Activated B cell treated with CpG ODN at 0.5 μM for 24 hours (primary cell): Measurements from ENCODE around the gene SLC25A1. TPM values are rescaled to one million over a fixed set of nuclear protein-coding genes. Genes with fewer than 3 reads are reported as not detected.

Experiments
- ATAC-seq: fragments of 200-7000 bp; cut with Tn5 transposase; one replicate; pipeline ENCODE4 v1.10.0; 2021; ENCODE audit warnings: low read depth, mild to moderate bottlenecking, moderate library complexity
- CTCF ChIA-PET: fragments of 350-600 bp; sonication (Branson Sonifier 250); formaldehyde crosslinking; loops from one replicate; lab custom pipeline; 2021; ENCODE audit warnings: antibody characterized with exemption; lab: Charles Lee
- POLR2A ChIA-PET: fragments of 350-600 bp; sonication (Branson Sonifier 250); formaldehyde crosslinking; loops from one replicate; lab custom pipeline; 2021; ENCODE audit warnings: antibody characterized with exemption; lab: Charles Lee
- DNase-seq: peaks from one replicate; pipeline ENCODE4 v3.0.0; 2022
- H3K27ac Mint-ChIP-seq: one replicate; pipeline ENCODE4 v1.8.0; 2020; ENCODE audit warnings: mixed read lengths
- H3K27me3 Mint-ChIP-seq: one replicate; pipeline ENCODE4 v1.8.0; 2021; ENCODE audit warnings: mixed read lengths
- H3K36me3 Mint-ChIP-seq: one replicate; pipeline ENCODE4 v1.8.0; 2021; ENCODE audit warnings: low read depth, mixed read lengths
- H3K4me1 Mint-ChIP-seq: one replicate; pipeline ENCODE4 v1.8.0; 2021; ENCODE audit warnings: mixed read lengths
- H3K4me3 Mint-ChIP-seq: one replicate; pipeline ENCODE4 v1.8.0; 2020; ENCODE audit warnings: mild to moderate bottlenecking, mixed read lengths
- H3K9me3 Mint-ChIP-seq: one replicate; pipeline ENCODE4 v1.8.0; 2020; ENCODE audit warnings: mixed read lengths
- CTCF ChIP-seq: fragments of 200-600 bp; IDR thresholded peaks from one replicate; pipeline ENCODE4 v1.8.0; 2022; ENCODE audit warnings: antibody characterized with exemption, mild to moderate bottlenecking
- intact Hi-C: fragments of 100-400 bp; cut with micrococcal nuclease; formaldehyde crosslinking; loops from one replicate; pipeline ENCODE4 v1.15.1; 2024
- total RNA-seq: library from RNA; stranded (reverse); gene quantifications from 2 replicates; pipeline ENCODE4 v1.2.3, GENCODE V29; 2022

Gene SLC25A1
- total RNA-seq, 1 donor from 2014 or later: 44.2 TPM

GRCh38 chr22:19132693-19133400 lies 45.7 kb downstream of the SLC25A1 start:
- intact Hi-C loops: no loop called here
- ATAC-seq: no peak
- no peak overlapping the region for H3K27ac Mint-ChIP-seq
- no peaks in the 10 kb centered on the region for H3K9me3 Mint-ChIP-seq
- H3K27me3 Mint-ChIP-seq: no peaks in the 10 kb centered on the region
- H3K36me3 Mint-ChIP-seq: peaks cover 62% of the 10 kb centered on the region
- DNase-seq: no peak
- H3K4me3 Mint-ChIP-seq: no peak overlapping the region
- POLR2A ChIA-PET: no interaction called here
- TF ChIP-seq CTCF: no peak
- no peaks in the 10 kb centered on the region for H3K4me1 Mint-ChIP-seq
- CTCF ChIA-PET: no interaction called here

- DNase-seq (no peak), ATAC-seq (no peak)
- Mint-ChIP-seq H3K27me3 (no peaks in the 10 kb centered on the region), H3K4me3 (no peak overlapping the region), H3K4me1 (no peaks in the 10 kb centered on the region), H3K36me3 (peaks cover 55% of the 10 kb centered on the region), H3K9me3 (no peaks in the 10 kb centered on the region), H3K27ac (no peak overlapping the region)
- POLR2A ChIA-PET: no interaction called here
- CTCF ChIA-PET: no interaction called here
- intact Hi-C loops: no loop called here
- no peak for TF ChIP-seq CTCF
Observed at GRCh38 chr22:19132153-19132552, 46.4 kb downstream of the SLC25A1 start.

GRCh38 chr22:19131685-19132015 lies 46.9 kb downstream of the SLC25A1 start:
- H3K36me3 Mint-ChIP-seq: peaks cover 50% of the 10 kb centered on the region
- POLR2A ChIA-PET: no interaction called here
- H3K4me3 Mint-ChIP-seq: no peak overlapping the region
- no peak for DNase-seq
- TF ChIP-seq CTCF: no peak
- intact Hi-C loops: no loop called here
- H3K27ac Mint-ChIP-seq: no peak overlapping the region
- no peaks in the 10 kb centered on the region for H3K9me3 Mint-ChIP-seq
- no peaks in the 10 kb centered on the region for H3K4me1 Mint-ChIP-seq
- no peaks in the 10 kb centered on the region for H3K27me3 Mint-ChIP-seq
- no peak for ATAC-seq
- CTCF ChIA-PET: no interaction called here

- Mint-ChIP-seq H3K36me3 (peaks cover 45% of the 10 kb centered on the region), H3K27ac (no peak within 1 kb of the TSS), H3K9me3 (no peaks in the 10 kb centered on the region), H3K27me3 (no peaks in the 10 kb centered on the region), H3K4me1 (no peaks in the 10 kb centered on the region), H3K4me3 (no peak within 1 kb of the TSS)
- DNase-seq (no peak), ATAC-seq (no peak)
- no peak for TF ChIP-seq CTCF
- ChIA-PET POLR2A (no interaction called here), CTCF (no interaction called here)
- intact Hi-C loops: no loop called here
Observed at GRCh38 chr22:19130959-19131684, 47.4 kb downstream of the SLC25A1 start, which contains the start of gene TSSK2. TSSK2 (plus strand) TSS chr22:19131308; CDS start chr22:19131400, 92 bp downstream.

- ATAC-seq (no peak), DNase-seq (no peak)
- CTCF ChIA-PET: no interaction called here
- Mint-ChIP-seq H3K4me1 (no peaks in the 10 kb centered on the region), H3K27ac (no peak overlapping the region), H3K4me3 (no peak overlapping the region), H3K36me3 (peaks cover 36% of the 10 kb centered on the region), H3K9me3 (no peaks in the 10 kb centered on the region), H3K27me3 (no peaks in the 10 kb centered on the region)
- intact Hi-C loops: no loop called here
- POLR2A ChIA-PET: no interaction called here
- TF ChIP-seq CTCF: no peak
Observed at GRCh38 chr22:19129871-19130270, 48.7 kb downstream of the SLC25A1 start.
